NOMO-1 treated with DMSO at 0.1 percent for 48 hours (cell line): ENCODE measurements around the gene EFCAB8.
"Not testable (repeated sequence)": the region's sequence is repeated elsewhere in the genome, so short reads cannot be mapped to it uniquely, and the experiment has no call there.

Experiments
- DNase-seq: peaks from one replicate; lab custom pipeline; 2025; ENCODE audit not compliant: unreplicated experiment; lab: John Stamatoyannopoulos, UW

The EFCAB8 gene

GRCh38 chr20:32950539-32950938 lies 91.8 kb downstream of the EFCAB8 start:
- DNase-seq: not testable (repeated sequence)

- no peak for DNase-seq
Measured at GRCh38 chr20:32957459-32957858, 98.7 kb downstream of the EFCAB8 start.

- no peak for DNase-seq
Measured at GRCh38 chr20:32958574-32958973, 99.9 kb downstream of the EFCAB8 start.

- DNase-seq: no peak
Measured at GRCh38 chr20:32959351-32960221, 100.9 kb downstream of the EFCAB8 start.

- no peak for DNase-seq
Measured at GRCh38 chr20:32960222-32960518, 101.4 kb downstream of the EFCAB8 start.

- no peak for DNase-seq
Measured at GRCh38 chr20:32960849-32961731, 102.4 kb downstream of the EFCAB8 start.

- no peak for DNase-seq
Measured at GRCh38 chr20:32962053-32962452, 103.3 kb downstream of the EFCAB8 start.

- not testable (repeated sequence) for DNase-seq
Measured at GRCh38 chr20:32962646-32963045, 103.9 kb downstream of the EFCAB8 start.

GRCh38 chr20:32963176-32963575 lies 104.5 kb downstream of the EFCAB8 start:
- no peak for DNase-seq

GRCh38 chr20:32964575-32964974 lies 105.9 kb downstream of the EFCAB8 start:
- no peak for DNase-seq

GRCh38 chr20:32965115-32965514 lies 106.4 kb downstream of the EFCAB8 start:
- DNase-seq: no peak

GRCh38 chr20:32965581-32966373 lies 107.1 kb downstream of the EFCAB8 start:
- DNase-seq: no peak

GRCh38 chr20:32966382-32966781 lies 107.7 kb downstream of the EFCAB8 start:
- no peak for DNase-seq

GRCh38 chr20:32966881-32967781 lies 108.4 kb downstream of the EFCAB8 start:
- DNase-seq: no peak

- DNase-seq: no peak
Measured at GRCh38 chr20:32967961-32968457, 109.3 kb downstream of the EFCAB8 start.

GRCh38 chr20:32968478-32969241 lies 109.9 kb downstream of the EFCAB8 start:
- no peak for DNase-seq

GRCh38 chr20:32969356-32970114 lies 110.8 kb downstream of the EFCAB8 start:
- DNase-seq: no peak

- DNase-seq: no peak
Measured at GRCh38 chr20:32970115-32970972, 111.6 kb downstream of the EFCAB8 start.
